ENCODE data around the gene PSME2.

The PSME2 gene

DNA sequence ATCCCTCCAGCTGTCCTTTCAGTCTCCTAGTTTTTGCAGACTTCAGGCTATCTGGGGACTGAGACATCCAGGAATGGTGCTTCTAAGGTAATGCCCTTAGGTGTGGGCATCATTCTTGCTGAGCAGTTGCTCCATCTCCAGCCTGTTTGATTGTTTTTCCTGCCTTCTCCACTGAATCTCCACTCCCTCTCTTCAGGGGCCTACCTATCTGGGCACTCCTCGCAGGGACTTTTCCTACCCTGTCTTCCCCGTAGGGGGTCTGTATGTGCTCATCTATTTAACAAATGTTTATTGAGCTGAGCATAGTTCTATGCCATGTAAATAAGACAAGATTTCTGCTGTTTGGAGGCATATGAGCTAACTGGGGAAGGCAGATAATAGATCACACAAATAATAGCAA, 13.4 kb downstream of the PSME2 start:
- DNase-seq = no peak

DNA sequence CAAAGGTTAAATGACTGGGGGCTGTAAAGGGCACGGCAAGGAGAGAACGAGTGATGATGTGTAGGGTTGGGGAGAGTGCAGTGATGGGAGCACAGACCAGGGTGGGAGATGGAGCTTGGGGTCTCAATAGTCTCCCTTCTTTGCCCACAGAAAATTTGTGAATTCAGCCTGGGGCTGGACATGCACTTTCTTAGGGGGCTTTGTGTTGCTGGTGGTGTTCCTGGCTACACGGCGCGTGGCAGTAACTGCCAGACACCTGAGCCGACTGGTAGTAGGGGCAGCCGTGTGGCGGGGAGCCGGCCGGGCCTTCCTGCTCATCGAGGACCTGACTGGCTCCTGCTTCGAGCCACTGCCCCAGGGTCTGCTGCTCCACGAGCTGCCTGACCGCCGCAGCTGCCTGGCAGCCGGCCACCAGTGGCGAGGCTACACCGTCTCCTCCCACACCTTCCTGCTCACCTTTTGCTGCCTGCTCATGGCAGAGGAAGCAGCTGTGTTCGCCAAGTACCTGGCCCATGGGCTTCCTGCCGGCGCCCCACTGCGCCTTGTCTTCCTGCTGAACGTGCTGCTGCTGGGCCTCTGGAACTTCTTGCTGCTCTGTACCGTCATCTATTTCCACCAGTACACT, 14.2 kb downstream of the PSME2 start:
- DNase-seq = peak in 5 of 6 experiments; percentile 23 to 67 (median 30)

DNA sequence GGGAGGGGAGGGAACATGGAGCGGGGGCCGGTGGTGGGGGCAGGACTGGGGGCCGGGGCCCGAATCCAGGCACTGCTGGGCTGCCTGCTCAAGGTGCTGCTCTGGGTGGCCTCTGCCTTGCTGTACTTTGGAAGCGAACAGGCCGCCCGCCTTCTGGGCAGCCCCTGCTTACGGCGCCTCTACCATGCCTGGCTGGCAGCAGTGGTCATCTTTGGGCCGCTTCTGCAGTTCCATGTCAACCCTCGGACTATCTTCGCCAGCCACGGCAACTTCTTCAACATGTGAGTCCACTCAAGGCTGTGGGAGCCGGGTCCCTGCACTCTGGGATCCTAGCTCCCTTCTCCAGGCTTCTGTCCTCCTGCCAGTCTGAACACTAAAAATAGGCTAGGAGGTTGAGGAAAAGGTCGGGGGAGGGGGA, 14.9 kb downstream of the PSME2 start:
- no peak for DNase-seq

DNA sequence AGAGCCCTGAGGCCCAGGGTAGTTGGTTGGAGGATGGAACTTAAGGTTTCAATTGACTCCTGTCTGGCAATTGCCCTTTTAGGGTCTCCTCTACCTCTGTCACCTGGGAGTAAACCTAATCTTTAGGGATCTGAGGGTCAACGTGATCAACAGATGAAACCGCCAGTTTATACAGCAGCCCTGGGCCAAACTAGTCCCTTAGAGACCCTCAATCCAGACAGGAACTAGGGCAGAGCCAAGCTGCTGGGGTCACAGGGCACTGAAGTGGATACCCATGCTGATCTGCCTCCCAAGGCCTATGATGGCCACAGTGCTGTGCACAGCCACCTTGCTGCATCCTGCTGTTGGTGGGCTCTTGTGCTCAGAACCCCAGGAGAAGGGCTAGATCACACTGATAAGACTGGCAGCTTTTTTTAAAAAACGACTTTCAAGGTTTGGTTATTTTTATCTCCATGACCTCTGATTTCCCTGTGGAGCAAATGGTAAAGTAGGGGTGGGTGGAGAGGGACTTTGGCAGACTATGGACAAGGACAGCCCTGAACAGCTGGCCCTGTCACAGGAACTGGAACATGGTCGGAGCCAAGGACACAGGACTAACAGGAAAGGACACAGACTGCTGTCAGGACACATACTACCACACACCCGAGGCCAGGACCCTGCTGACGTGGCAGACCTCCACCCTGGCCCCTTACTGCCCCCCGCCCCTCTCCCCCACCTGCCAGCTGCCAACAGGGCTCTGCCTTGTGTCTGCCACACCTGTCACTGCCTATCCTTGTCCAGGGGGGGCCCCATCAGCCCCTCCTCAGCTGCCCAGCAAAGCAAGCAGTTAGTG, 15.5 kb downstream of the PSME2 start:
- no peak for DNase-seq

DNA sequence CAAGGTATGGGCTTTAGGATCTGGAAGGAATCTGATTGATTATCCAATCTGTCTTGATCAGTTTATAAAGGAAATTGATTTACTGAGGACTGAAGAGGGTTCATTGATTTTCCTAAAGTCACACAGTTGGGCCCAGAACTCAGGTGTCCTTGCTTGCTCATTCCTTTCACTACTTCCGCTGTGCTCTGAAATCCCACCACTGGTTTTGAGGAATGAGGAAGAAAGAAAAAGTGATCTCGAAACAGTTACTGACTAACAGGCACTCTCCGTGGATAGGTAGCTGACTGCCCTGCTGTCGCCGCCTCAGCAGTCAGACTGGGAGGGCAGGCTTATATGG, 16.1 kb downstream of the PSME2 start, which contains the start of gene FITM1:
FITM1 (plus strand) TSS at position 280 of the 337 bp plus-strand sequence. CDS start 905 bp downstream, outside the sequence.
- DNase-seq = no peak

DNA sequence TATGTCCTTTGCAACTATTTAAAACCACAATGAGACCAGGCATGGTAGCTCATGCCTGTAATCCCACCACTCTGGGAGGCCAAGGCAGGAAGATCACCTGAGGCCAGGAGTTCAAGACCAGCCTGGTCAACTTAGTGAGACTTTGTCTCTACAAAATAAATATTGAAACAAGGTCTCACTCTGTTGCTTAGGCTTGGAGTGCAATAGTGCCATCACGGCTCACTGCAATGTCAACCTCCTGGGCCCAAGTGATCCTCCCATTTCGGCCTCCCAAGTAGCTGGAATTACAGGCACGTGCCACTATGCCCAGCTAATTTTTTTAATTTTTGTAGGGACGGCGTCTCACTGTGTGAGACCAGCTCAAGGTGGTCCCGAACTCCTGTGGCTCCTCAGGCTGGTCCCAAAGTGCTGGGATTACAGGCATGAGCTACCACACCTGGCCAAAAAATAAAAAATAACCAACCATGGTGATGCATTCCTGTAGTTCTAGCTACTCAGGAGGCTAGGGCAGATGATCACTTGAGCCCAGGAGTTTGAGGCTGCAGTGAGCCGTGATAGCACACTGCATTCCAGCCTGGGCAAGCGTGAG, 16.9 kb downstream of the PSME2 start:
- DNase-seq = no peak

DNA sequence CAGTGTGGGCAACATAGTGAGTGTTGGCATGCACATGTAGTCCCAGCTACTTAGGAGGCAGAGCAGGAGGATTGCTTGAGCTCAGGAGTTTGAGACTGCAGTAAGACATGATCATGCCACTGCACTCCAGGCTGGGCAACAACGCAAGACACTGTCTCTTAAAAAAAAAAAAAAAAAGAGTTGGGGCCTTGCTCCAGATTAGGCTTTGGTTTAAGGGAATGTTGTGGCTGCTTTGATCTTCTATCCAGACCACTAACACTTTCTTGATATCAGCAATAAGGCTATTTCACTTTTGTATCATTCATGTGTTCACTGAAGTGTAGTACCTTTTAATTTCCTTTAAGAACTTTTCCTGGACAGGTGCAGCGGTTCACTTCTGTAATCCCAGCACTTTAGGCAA, 18.7 kb downstream of the PSME2 start:
- no peak for DNase-seq

DNA sequence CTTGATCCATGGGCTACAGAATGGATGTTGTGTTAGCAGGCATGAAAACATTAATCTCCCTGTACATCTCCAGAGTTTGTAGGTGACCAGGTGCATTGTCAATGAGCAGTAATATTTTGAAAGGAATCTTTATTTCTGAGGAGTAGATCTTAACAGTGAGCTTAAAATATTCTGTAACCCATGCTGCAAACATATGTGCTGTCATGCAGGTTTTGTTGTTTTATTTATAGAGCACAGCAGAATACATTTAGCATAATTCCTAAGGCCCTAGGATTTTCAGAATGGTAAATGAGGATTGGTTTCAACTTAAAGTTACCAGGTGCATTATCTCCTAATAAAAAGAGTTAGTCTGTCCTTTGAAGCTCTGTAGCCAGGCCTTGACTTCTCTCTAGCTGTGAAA, 19.5 kb downstream of the PSME2 start:
- DNase-seq = no peak

DNA sequence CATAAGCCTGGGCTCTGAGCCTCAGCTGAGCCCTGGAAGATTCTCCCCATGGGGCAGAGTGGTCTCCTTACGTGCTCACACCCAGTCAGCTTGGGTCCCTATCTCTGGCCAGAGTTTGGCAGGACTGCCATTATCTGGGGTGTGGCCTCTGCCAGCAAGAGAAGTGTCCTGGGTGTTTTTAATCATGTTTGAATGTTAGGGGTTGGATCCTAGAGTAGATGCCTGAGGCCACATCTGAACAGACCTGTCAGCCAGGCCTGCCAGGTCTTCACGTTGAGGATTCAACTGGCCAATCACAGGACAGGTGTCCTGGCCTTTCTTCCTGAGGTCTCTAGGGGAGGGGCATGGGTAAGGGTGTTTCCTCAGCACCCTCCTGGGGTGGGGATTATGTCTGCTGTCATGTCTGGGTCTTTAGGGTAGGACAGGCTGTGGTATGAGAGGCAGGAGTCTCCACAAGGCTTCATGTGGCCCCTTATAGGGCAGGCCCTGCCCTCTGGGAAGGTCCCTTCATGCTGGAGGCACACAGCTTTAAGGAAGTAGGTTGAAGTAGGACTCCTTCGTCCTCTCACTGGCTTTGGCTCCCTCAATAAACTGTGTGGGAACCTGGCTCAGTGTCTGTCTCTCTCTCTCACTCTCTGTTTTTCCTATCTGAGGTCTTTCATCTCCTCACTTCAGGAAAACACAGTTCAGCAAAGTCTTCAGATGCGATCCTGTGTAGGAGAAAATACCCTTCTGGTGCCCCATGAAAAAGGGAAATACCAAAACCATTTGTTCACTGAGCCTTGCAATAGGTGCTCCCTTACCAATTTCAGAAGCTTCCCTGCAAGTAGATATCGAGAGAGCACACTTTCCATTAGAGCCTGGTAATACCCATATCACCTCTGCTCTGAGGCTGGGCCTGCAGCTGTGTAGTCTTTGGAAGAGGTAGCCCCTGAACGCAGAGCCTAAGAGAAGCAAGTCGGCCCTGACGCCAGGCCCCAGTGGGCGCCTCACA, 22.7 kb downstream of the PSME2 start:
- no peak for DNase-seq

DNA sequence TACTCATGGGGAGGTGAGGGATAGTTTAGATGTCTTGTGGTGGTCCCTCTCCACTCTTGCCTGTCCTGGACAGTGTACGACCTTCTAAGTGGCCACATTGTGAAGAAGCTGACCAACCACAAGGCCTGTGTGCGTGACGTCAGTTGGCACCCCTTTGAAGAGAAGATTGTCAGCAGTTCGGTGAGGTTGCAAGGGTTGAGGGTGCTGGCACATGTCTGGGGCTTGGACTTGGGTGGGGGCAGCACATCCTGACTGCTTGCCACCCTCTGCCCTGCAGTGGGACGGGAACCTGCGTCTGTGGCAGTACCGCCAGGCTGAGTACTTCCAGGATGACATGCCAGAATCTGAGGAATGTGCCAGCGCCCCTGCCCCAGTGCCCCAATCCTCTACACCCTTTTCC, 23.5 kb downstream of the PSME2 start:
- DNase-seq = no peak

DNA sequence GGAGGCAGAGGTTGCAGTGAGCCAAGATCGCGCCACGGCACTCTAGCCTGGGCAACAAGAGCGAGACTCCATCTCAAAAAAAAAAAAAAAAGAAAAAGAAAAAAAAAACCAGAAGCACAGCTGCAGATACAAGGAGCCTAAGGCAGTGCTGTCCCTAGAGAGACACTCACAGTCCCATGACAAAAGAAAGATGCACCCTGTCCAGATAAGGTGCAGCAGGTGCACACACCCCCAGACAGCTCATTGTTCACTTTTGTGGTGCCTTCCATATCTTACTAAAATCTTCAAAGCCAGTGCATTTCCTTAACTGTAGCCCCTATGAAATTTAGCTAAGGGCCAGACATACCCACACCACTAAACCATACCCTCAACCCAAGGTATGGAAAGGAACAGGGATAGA, 24.0 kb downstream of the PSME2 start:
- no peak for DNase-seq

DNA sequence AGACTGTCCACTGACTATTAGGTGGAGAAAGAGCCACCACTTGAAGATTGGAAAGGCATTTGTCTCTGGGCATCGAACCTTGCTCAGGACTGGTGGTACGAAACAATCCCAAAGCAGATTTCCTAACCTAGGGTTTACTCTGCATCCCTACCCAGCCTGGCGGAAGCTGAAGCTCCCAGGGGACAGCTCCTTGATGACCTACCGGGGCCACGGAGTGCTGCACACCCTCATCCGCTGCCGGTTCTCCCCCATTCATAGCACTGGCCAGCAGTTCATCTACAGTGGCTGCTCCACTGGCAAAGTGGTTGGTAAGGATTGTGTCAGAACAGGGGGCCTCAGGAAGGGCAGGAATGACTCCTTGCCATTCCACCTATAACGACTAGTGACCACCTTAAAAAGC, 25.2 kb downstream of the PSME2 start:
- no peak for DNase-seq

DNA sequence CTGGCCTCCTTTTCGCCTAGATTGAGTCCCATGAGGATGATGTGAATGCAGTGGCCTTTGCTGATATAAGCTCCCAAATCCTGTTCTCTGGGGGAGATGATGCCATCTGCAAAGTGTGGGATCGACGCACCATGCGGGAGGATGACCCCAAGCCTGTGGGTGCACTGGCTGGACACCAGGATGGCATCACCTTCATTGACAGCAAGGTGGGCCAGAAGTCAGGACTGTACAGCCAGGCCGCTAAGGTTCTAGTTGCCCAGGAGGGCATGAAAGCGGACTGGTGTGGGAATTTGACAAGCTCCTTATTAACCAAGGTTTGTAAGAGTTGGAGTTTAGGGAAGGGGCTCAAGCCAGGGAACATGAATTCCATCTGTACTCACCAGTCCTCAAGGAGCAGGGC, 26.7 kb downstream of the PSME2 start:
- no peak for DNase-seq

DNA sequence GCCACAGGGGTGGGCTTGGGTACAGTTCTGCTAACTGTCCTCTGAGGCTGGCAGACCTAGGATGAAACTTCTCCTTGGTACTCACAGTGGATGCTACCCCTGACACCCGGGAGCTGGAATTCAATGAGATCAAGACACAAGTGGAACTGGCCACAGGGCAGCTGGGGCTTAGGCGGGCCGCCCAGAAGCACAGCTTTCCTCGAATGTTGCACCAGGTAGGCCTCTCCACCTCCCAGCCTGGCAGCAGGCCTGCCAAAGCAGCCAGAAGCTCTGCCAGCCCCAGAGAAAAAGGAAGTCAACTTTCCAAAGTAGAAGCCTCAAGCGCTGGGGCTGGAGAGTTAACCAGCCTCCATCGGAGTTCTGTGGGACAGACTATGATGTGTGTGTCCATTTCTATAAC, 29.2 kb downstream of the PSME2 start:
- no peak for DNase-seq

DNA sequence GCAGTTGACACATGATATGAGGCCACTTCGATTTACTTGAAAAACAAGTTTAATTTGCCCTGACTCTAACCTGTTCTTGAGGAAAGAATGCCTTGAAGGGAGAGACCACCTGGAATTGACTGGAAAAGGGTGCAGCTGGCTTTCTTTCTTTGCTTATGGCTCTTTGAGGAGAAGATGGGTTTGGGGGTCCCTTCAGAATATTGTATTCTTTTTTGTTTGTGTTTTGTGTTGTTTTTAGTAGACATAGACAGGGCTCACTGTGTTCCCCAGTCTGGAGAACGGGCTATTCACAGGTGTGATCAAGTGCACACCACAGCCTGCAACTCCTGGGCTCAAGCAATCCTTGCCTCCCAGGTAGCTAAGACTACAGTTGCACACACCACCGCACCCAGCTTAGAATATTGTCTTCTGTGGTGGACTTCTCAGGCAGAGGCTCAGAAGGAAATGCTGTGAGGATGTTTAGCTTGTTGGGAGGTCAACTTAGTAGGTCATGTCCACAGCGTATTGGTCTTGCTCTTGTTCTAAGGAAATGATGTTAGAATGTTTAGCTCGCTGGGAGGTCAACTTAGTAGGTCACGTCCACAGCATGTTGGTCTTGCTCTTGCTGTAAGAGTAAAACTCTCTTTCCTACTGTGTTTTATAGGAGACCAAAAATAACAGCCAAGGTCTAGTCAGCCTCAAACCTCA, 30.1 kb downstream of the PSME2 start:
- no peak for DNase-seq

DNA sequence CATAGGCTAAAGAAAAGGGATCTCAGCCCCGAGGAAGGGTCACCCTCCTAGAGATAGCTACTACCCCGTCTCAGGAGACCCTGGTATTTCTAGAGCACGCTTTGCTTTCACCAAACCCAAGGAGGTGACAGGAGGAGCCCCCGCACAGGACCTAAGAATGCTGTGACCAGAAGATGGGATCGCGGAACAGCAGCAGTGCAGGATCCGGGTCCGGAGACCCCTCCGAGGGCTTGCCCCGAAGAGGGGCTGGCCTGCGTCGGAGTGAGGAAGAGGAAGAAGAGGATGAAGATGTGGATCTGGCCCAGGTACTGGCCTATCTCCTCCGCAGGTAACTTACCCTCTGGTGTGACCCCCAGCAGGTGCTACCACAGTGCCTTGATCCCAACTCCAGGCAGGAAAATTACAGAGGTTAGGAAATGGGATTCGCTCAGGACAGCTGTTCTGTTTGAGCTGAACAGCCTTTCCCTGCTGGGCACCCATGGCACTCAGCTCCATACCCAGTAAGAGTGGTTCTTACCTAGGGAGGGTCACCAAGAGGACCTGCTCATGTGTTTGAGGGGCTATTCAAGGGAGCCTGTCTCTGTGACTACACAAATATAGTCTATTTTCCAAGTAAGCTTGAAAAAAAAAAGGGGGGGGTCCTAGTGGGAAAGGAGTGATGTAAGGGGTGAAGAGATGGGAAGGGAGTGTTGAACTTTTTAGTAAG, 30.8 kb downstream of the PSME2 start:
- DNase-seq = no peak

DNA sequence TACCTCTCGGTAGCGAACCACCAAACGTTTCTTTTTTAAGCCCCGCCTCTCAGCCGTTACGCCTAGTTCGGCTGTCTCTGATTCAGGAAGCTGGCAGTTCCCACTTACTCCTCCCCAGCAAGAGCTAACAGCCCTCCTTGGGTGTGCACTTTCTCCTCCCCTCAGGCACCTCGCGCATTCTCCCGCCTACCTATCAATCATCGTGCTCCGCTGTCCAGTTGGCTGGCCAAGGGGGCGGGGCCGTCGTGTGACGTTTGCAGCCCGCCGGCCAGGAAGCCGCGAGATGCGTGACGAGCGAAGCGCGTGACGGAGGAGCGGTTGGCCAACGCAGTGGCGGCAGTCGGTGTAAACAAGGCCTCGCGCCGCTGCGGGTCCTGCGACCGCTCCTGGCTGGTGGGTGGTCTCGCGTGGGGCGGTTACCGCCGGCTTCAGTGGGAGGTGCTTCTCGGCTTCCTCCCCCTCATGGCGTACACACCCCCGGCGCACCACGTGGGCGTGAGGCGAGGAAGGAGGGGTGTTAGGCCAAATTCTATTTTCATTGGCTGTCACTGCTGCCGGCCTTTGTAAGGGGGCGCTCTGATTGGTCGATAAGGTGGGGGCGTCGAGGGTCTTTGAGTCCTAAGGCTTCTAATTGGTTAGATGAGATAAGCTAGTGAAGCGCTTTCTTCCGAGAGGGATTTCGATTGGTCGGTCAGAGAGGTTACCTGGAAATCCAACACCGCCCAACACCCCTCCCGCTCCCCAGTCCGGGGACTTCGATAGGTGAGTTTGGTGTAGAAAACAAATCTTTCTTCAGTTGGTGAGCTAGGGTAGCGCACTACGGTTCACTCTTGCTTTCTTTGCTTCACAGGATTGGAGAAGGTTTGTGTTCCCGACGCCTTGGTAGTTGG, 31.6 kb downstream of the PSME2 start, which contains the start of the genes DCAF11 and NRL:
DCAF11 (plus strand) TSS at position 246 of the 890 bp plus-strand sequence. CDS start 818 bp downstream, outside the sequence.
NRL (minus strand) TSS at position 418 of the 890 bp plus-strand sequence. CDS start 32,101 bp downstream, outside the sequence.
- DNase-seq = peak; percentile 98 to 100 (median 100)

DNA sequence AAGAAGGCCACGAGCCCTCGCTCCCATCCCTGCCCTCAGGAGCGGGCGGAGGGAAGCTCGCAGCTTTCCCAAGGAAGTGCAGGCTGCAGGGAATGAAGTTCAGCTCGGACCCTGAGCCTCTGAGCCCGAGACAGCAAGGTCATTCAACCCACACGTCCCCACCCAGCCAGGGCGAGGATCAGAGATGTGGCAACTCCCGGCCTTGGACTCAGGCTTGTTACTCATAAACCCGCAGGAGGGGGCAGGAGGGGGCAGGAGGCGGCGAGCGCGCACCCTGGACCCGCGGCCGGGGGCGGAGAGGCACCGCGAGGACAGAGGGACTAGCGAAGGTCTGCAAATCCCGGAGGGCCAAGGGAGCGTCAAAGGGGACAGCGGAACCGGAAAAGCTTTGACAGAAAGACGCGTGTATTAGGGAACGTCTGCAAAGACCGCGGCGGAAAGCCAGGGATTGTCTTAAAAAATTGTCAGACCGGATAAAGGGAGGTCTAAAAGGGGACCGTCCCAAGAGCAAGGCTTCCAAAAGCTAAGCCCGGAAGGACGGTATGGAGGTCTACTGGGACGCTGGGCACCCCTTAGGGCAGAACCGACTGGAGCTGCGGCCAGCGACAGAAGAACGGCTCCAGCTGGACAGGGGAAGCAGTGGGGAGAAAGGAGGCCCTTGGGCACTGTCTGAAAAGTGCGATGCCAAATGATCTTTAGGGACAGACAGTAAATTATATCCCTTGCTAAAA, 32.4 kb downstream of the PSME2 start:
- peak; percentile 69 to 97 (median 92) for DNase-seq

DNA sequence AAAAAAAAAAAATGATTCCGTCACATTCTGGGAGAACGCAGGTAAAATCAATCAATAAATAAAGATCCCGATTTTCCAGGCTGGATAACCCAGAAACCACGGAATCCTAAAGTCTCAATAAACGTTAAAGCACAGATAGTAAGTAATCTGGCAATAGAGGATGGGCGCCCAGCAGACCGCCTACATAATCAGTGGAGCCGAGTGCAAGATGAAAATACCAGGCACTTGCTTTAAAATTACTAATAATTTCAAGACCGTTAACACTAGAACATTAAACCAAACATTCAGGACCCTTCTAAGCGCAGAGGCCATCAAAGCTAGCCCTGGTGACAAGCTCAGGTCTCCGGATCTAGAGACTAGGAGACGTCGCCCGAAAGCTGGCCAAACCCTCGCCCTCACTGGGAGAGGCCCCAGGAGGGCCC, 33.0 kb downstream of the PSME2 start:
- no peak for DNase-seq
